Hepatocyte (in vitro differentiated cells): ENCODE results near the gene BAG3. TPM values are rescaled to one million over a fixed set of nuclear protein-coding genes. Genes with fewer than 3 reads are reported as not detected.

Experiments used
- DNase-seq: peaks from one replicate; pipeline ENCODE4 v3.0.0-alpha.2; 2016; ENCODE audit warnings: low spot score
- H2AFZ ChIP-seq: fragments of 200-600 bp; sonication (generic); 2 replicates; pipeline ENCODE4 v1.6.0; 2016; ENCODE audit warnings: antibody characterized with exemption, mild to moderate bottlenecking
- H3K27ac ChIP-seq: fragments of 200-600 bp; sonication (generic); 2 replicates; pipeline ENCODE4 v1.5.1; 2016; ENCODE audit warnings: mild to moderate bottlenecking
- H3K27me3 ChIP-seq: fragments of 200-600 bp; sonication (generic); 2 replicates; pipeline ENCODE4 v1.6.1; 2016
- H3K36me3 ChIP-seq: fragments of 200-600 bp; sonication (generic); replicated peaks from 2 replicates; pipeline ENCODE4 v1.5.1; 2016; ENCODE audit warnings: low read depth; ENCODE audit not compliant: insufficient read depth
- H3K4me1 ChIP-seq: fragments of 200-600 bp; sonication (generic); 2 replicates; pipeline ENCODE4 v1.5.1; 2016; ENCODE audit warnings: mild to moderate bottlenecking, moderate library complexity; ENCODE audit not compliant: insufficient read depth
- H3K4me2 ChIP-seq: fragments of 200-600 bp; sonication (generic); 2 replicates; pipeline ENCODE4 v1.6.0; 2016
- H3K4me3 ChIP-seq: fragments of 200-600 bp; sonication (generic); 2 replicates; pipeline ENCODE4 v1.5.1; 2016; ENCODE audit warnings: mild to moderate bottlenecking
- H3K79me2 ChIP-seq: fragments of 200-600 bp; sonication (generic); 2 replicates; pipeline ENCODE4 v1.6.0; 2017; ENCODE audit warnings: mild to moderate bottlenecking
- H3K9me2 ChIP-seq: fragments of 200-600 bp; sonication (generic); replicated peaks from 2 replicates; pipeline ENCODE4 v1.6.0; 2017; ENCODE audit warnings: mild to moderate bottlenecking; ENCODE audit not compliant: insufficient read depth
- H3K9me3 ChIP-seq: fragments of 200-600 bp; sonication (generic); 2 replicates; pipeline ENCODE4 v1.5.1; 2016; ENCODE audit warnings: low read depth, mild to moderate bottlenecking
- H4K20me1 ChIP-seq: fragments of 200-600 bp; sonication (generic); 2 replicates; pipeline ENCODE4 v1.6.0; 2016; ENCODE audit warnings: mild to moderate bottlenecking; ENCODE audit not compliant: insufficient read depth, poor library complexity, severe bottlenecking
- CTCF ChIP-seq: fragments of 200-600 bp; sonication (generic); IDR thresholded peaks from 2 replicates; pipeline ENCODE4 v1.5.1; 2016; ENCODE audit warnings: antibody characterized with exemption, mild to moderate bottlenecking; ENCODE audit not compliant: poor library complexity
- EZH2 ChIP-seq: fragments of 200-600 bp; sonication (generic); IDR thresholded peaks from 2 replicates; pipeline ENCODE4 v1.6.1; 2016; ENCODE audit warnings: antibody characterized with exemption, mild to moderate bottlenecking, borderline replicate concordance
- EZH2phosphoT487 ChIP-seq: fragments of 200-600 bp; sonication (generic); IDR thresholded peaks from one replicate; pipeline ENCODE4 v1.6.1; 2018; ENCODE audit warnings: antibody characterized with exemption, mild to moderate bottlenecking, low read depth, moderate library complexity; ENCODE audit not compliant: unreplicated experiment, severe bottlenecking
- WGBS: methylation state at CpG from one replicate; pipeline ENCODE4 v1.1.6; 2016; ENCODE audit warnings: low lambda C conversion rate; ENCODE audit errors: missing lambda C conversion rate; 5-methylcytosine and 5-hydroxymethylcytosine counted together
- polyA plus RNA-seq: library from polyadenylated mRNA; unstranded; fragments of >200 nt; fragmentation: Nextera tagmentation; extraction: Ambion mirVana; gene quantifications from 2 replicates; pipeline ENCODE4 v1.2.1, GENCODE V29; 2016
- total RNA-seq: library from RNA; depleted of rRNA; stranded (reverse); fragments of >200 nt; gene quantifications from 2 replicates; pipeline ENCODE4 v1.2.3, GENCODE V29; 2014

Gene BAG3
- total and polyA plus RNA-seq, 2 experiments from 2014 or later = 18.2 to 67.1 TPM

- Histone ChIP-seq H3K27ac (no peak overlapping the region), H4K20me1 (no peaks in the 10 kb centered on the region), H3K79me2 (no peaks in the 10 kb centered on the region), H3K4me3 (no peak overlapping the region), H3K27me3 (no peaks in the 10 kb centered on the region), H3K36me3 (no peaks in the 10 kb centered on the region), H2AFZ (no peak overlapping the region), H3K4me2 (no peak overlapping the region), H3K9me3 (no peaks in the 10 kb centered on the region), H3K9me2 (no peaks in the 10 kb centered on the region), H3K4me1 (peaks cover 5% of the 10 kb centered on the region)
- no peak for DNase-seq
- 86% methylated on average over 8 of the region's 8 CpGs for WGBS
- TF ChIP-seq EZH2phosphoT487 (no peak), CTCF (no peak), EZH2 (no peak)
Measured at GRCh38 chr10:119640875-119641526, 10.2 kb upstream of the BAG3 start.

GRCh38 chr10:119642556-119643111, 8.5 kb upstream of the BAG3 start:
- peaks cover 5% of the 10 kb centered on the region for H3K4me1 ChIP-seq
- H3K4me2 ChIP-seq = no peak overlapping the region
- H3K27me3 ChIP-seq = no peaks in the 10 kb centered on the region
- no peaks in the 10 kb centered on the region for H3K79me2 ChIP-seq
- H3K27ac ChIP-seq = no peak overlapping the region
- H3K9me2 ChIP-seq = no peaks in the 10 kb centered on the region
- TF ChIP-seq CTCF (no peak), EZH2phosphoT487 (no peak), EZH2 (no peak)
- H3K9me3 ChIP-seq = no peaks in the 10 kb centered on the region
- no peak overlapping the region for H2AFZ ChIP-seq
- H3K4me3 ChIP-seq = no peak overlapping the region
- 90% methylated on average over 2 of the region's 2 CpGs for WGBS
- no peak for DNase-seq
- H4K20me1 ChIP-seq = no peaks in the 10 kb centered on the region
- H3K36me3 ChIP-seq = no peaks in the 10 kb centered on the region

- Histone ChIP-seq H3K4me3 (no peak overlapping the region), H3K9me3 (no peaks in the 10 kb centered on the region), H3K27ac (no peak overlapping the region), H3K9me2 (no peaks in the 10 kb centered on the region), H4K20me1 (no peaks in the 10 kb centered on the region), H3K4me1 (peaks cover 5% of the 10 kb centered on the region), H2AFZ (no peak overlapping the region), H3K4me2 (no peak overlapping the region), H3K79me2 (no peaks in the 10 kb centered on the region), H3K27me3 (no peaks in the 10 kb centered on the region), H3K36me3 (no peaks in the 10 kb centered on the region)
- DNase-seq = no peak
- WGBS = 54% methylated on average over 15 of the region's 15 CpGs
- peak; percentile 2 for TF ChIP-seq CTCF
- no peak for TF ChIP-seq EZH2
Measured at GRCh38 chr10:119643306-119644204, 7.6 kb upstream of the BAG3 start.
